IMR-90 (cell line): ENCODE results near the gene KCNJ6. TPM values are rescaled to one million over a fixed set of nuclear protein-coding genes. Genes with fewer than 3 reads are reported as not detected.
A peak's percentile ranks its signal among the peaks of the same experiment; 100 is the strongest.

Experiments used
- CHD1 ChIP-seq: IDR thresholded peaks from 2 replicates; pipeline ENCODE4 v1.6.1; 2012; ENCODE audit warnings: low read depth, low read length, improper control_type of control experiment
- POLR2A ChIP-seq: IDR thresholded peaks from 2 replicates; pipeline ENCODE4 v1.6.1; 2012; ENCODE audit warnings: mild to moderate bottlenecking, low read depth, low read length
- RAD21 ChIP-seq: IDR thresholded peaks from 2 replicates; pipeline ENCODE4 v1.6.1; 2012; ENCODE audit warnings: low read length, improper control_type of control experiment
- RCOR1 ChIP-seq: IDR thresholded peaks from 2 replicates; pipeline ENCODE4 v1.6.1; 2012; ENCODE audit warnings: mild to moderate bottlenecking, low read length, improper control_type of control experiment; ENCODE audit not compliant: insufficient replicate concordance
- RFX5 ChIP-seq: IDR thresholded peaks from 2 replicates; pipeline ENCODE4 v1.8.0; 2012; ENCODE audit warnings: low read depth, mild to moderate bottlenecking, low read length, moderate library complexity
- polyA plus RNA-seq, 3 experiments: library from polyadenylated mRNA; depleted of rRNA; stranded (reverse); fragments of >200 nt; gene quantifications; 2 replicates each; pipeline ENCODE4 v1.2.3, GENCODE V29; 2012; ENCODE audit warnings: low replicate concordance in 1 of 3
- total RNA-seq: library from RNA; depleted of rRNA; stranded (reverse); fragments of >200 nt; gene quantifications from 2 replicates; pipeline ENCODE4 v1.2.3, GENCODE V29; 2012
- TF ChIP-seq, protein P1 (sequence below): conservative IDR thresholded peaks from 2 replicates; pipeline ENCODE4 v1.5.1; 2012; ENCODE audit warnings: mild to moderate bottlenecking, low read depth, low read length, improper control_type of control experiment

KCNJ6 gene
- total and polyA plus RNA-seq, 2 of the 4 experiments (the other 2 are of a cell fraction), result under 0.01 to 0.02 TPM

DNA sequence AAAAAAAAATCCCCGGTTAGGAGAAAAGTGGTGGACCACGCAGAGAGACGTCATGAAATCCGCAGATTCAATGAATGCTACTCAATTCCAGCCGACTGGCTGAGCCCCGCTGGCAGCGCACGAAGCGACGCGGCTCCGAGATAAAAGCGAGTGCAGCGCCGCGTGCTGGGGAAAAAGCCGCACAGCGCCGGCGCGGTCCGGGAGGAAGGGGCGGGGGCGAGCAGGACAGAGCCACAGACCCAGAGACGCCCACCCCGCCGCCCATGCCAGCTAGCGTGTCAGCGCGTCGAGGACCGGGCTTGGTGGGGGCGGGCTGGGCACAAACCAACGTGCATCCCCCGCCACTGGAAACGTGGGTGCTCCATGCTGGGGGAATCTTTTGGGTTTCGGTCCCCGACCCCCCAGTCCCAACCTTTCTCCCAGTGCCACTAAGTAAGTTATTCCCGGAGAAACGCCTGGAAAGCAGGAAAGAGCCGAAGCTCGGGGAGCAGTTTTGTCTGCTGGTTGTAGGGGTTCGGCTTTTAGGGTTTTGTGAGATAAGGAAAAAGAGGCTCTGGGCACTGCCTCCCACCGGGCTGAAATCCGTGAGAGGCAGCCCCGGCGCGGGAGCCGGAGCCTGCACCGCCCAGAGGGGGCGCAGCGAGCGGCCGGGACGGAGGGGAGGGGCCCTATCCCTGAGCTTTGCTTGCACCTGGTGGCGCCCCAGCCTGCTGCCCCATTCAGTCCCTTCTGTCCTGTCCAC, at the start of gene KCNJ6 (continued):
- TF ChIP-seq, protein P1, sequence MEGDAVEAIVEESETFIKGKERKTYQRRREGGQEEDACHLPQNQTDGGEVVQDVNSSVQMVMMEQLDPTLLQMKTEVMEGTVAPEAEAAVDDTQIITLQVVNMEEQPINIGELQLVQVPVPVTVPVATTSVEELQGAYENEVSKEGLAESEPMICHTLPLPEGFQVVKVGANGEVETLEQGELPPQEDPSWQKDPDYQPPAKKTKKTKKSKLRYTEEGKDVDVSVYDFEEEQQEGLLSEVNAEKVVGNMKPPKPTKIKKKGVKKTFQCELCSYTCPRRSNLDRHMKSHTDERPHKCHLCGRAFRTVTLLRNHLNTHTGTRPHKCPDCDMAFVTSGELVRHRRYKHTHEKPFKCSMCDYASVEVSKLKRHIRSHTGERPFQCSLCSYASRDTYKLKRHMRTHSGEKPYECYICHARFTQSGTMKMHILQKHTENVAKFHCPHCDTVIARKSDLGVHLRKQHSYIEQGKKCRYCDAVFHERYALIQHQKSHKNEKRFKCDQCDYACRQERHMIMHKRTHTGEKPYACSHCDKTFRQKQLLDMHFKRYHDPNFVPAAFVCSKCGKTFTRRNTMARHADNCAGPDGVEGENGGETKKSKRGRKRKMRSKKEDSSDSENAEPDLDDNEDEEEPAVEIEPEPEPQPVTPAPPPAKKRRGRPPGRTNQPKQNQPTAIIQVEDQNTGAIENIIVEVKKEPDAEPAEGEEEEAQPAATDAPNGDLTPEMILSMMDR, result peak; percentile 91
- no peak for TF ChIP-seq POLR2A
- TF ChIP-seq CHD1, result no peak
- TF ChIP-seq RCOR1, result no peak
- TF ChIP-seq RFX5, result no peak
- peak; percentile 90 for TF ChIP-seq RAD21
